H1 (cell line): ENCODE results near the gene PEAK1. TPM values are rescaled to one million over a fixed set of nuclear protein-coding genes. Genes with fewer than 3 reads are reported as not detected.

Source experiments
- ASH2L ChIP-seq: fragments of 200-600, 300-600 bp; sonication (generic); IDR thresholded peaks from one replicate; pipeline ENCODE4 v1.7.1; 2017; ENCODE audit warnings: low read length
- BACH1 ChIP-seq: IDR thresholded peaks from 2 replicates; pipeline ENCODE4 v1.6.1; 2012; ENCODE audit warnings: low read length, improper control_type of control experiment
- CHD2 ChIP-seq: IDR thresholded peaks from 2 replicates; pipeline ENCODE4 v1.6.1; 2012; ENCODE audit warnings: low read length, improper control_type of control experiment
- CHD7 ChIP-seq: fragments of 300-600 bp; sonication (generic); IDR thresholded peaks from 2 replicates; pipeline ENCODE4 v1.7.1; 2012; ENCODE audit warnings: low read length, moderate library complexity, mild to moderate bottlenecking, inconsistent platforms; ENCODE audit not compliant: insufficient replicate concordance
- JUN ChIP-seq: IDR thresholded peaks from 2 replicates; pipeline ENCODE4 v1.6.1; 2011; ENCODE audit warnings: low read depth, mild to moderate bottlenecking, improper control_type of control experiment, low read length
- RBBP5 ChIP-seq: IDR thresholded peaks from 2 replicates; pipeline ENCODE4 v1.7.1; 2012; ENCODE audit warnings: low read depth, mild to moderate bottlenecking, inconsistent platforms, low read length, moderate library complexity, borderline replicate concordance
- RXRA ChIP-seq: IDR thresholded peaks from 2 replicates; pipeline ENCODE4 v1.6.1; 2011; ENCODE audit warnings: low read depth, mild to moderate bottlenecking, low read length, moderate library complexity; ENCODE audit not compliant: insufficient read depth
- SIX5 ChIP-seq: IDR thresholded peaks from 2 replicates; pipeline ENCODE4 v1.6.1; 2011; ENCODE audit warnings: mild to moderate bottlenecking, low read depth, low read length
- SP1 ChIP-seq: IDR thresholded peaks from 2 replicates; pipeline ENCODE4 v1.6.1; 2011; ENCODE audit warnings: low read depth, low read length
- SUZ12 ChIP-seq: fragments of 200-600 bp; sonication (generic); IDR thresholded peaks from 2 replicates; pipeline ENCODE4 v1.6.1; 2012; ENCODE audit warnings: mild to moderate bottlenecking, inconsistent platforms, low read length, moderate library complexity, mixed read lengths
- TAF1 ChIP-seq: IDR thresholded peaks from 2 replicates; pipeline ENCODE4 v1.6.1; 2011; ENCODE audit warnings: mild to moderate bottlenecking, low read depth, low read length
- TCF12 ChIP-seq: IDR thresholded peaks from 2 replicates; pipeline ENCODE4 v1.6.1; 2011; ENCODE audit warnings: low read depth, mild to moderate bottlenecking, low read length
- polyA plus RNA-seq, 7 experiments: library from polyadenylated mRNA; depleted of rRNA in 3 of 7; stranded (reverse) in 5 of 7; unstranded in 2 of 7; fragments of >200 nt in 5 of 7; fragments of 200-250 nt in 2 of 7; gene quantifications; 1 replicate in 5 of 7; 2 replicates in 1 of 7; 4 replicates in 1 of 7; pipeline versions ENCODE4 v1.2.1 to v1.2.3, GENCODE V29; 2011 to 2013; ENCODE audit warnings: missing spikeins in 2 of 7, mixed read lengths in 2 of 7
- total RNA-seq: library from RNA; stranded (reverse); fragmentation: NEBNext Ultra II Directional; extraction: Animal tissue kit (Norgen Biotek cat#: 25700); gene quantifications from 2 replicates; pipeline ENCODE4 v1.2.1, GENCODE V29; 2021

PEAK1 gene
- total and polyA plus RNA-seq, 2 of the 8 experiments (the other 6 are each of a cell fraction or from before 2014, with no cell fraction given): 8.8 to 44.8 TPM

- TF ChIP-seq CHD7: no peak
- no peak for TF ChIP-seq SP1
- TF ChIP-seq TAF1: no peak
- TF ChIP-seq RBBP5: no peak
- no peak for TF ChIP-seq RXRA
- no peak for TF ChIP-seq CHD2
- TF ChIP-seq SIX5: no peak
- no peak for TF ChIP-seq SUZ12
- no peak for TF ChIP-seq BACH1
- no peak for TF ChIP-seq JUN
- TF ChIP-seq ASH2L: no peak
- no peak for TF ChIP-seq TCF12
Measured at GRCh38 chr15:77305953-77306352, 114.0 kb downstream of the PEAK1 start (continued).
